ENCODE measurements around the gene RIMBP2.

GRCh38 chr12:130439250-130439649 lies 276.8 kb downstream of the RIMBP2 start:
- TF ChIP-seq, protein P1, sequence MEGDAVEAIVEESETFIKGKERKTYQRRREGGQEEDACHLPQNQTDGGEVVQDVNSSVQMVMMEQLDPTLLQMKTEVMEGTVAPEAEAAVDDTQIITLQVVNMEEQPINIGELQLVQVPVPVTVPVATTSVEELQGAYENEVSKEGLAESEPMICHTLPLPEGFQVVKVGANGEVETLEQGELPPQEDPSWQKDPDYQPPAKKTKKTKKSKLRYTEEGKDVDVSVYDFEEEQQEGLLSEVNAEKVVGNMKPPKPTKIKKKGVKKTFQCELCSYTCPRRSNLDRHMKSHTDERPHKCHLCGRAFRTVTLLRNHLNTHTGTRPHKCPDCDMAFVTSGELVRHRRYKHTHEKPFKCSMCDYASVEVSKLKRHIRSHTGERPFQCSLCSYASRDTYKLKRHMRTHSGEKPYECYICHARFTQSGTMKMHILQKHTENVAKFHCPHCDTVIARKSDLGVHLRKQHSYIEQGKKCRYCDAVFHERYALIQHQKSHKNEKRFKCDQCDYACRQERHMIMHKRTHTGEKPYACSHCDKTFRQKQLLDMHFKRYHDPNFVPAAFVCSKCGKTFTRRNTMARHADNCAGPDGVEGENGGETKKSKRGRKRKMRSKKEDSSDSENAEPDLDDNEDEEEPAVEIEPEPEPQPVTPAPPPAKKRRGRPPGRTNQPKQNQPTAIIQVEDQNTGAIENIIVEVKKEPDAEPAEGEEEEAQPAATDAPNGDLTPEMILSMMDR (IDR thresholded peaks at IDR 0.05): no peak
- TF ChIP-seq EZH2 (IDR thresholded peaks at IDR 0.05) (no peak), EZH2phosphoT487 (IDR thresholded peaks at IDR 0.05) (no peak)
